ENCODE results near the gene TPR.
"Not testable (repeated sequence)": the region's sequence is repeated elsewhere in the genome, so short reads cannot be mapped to it uniquely, and the experiment has no call there.

TPR gene

GRCh38 chr1:186375152-186375928 lies at the start of gene TPR, which contains the start of gene ODR4:
Gene TPR, minus strand, starts transcription at chr1:186375253. Its CDS starts 225 bp downstream, at chr1:186375028.
Gene ODR4, plus strand, starts transcription at chr1:186375838. Its CDS starts 3,948 bp downstream, at chr1:186379786.
- DNase-seq = peak; percentile 99

- DNase-seq = no peak
These were observed 49.5 kb upstream of the TPR start for GRCh38 chr1:186424539-186424938.

- no peak for DNase-seq
These were observed 46.4 kb upstream of the TPR start for GRCh38 chr1:186421446-186421845.

GRCh38 chr1:186420923-186421322 lies 45.9 kb upstream of the TPR start:
- DNase-seq = no peak

GRCh38 chr1:186420311-186420710 lies 45.3 kb upstream of the TPR start:
- DNase-seq = no peak

- DNase-seq = no peak
These were observed 43.5 kb upstream of the TPR start for GRCh38 chr1:186418503-186418902.

- no peak for DNase-seq
These were observed 38.3 kb upstream of the TPR start for GRCh38 chr1:186413319-186413718.

- no peak for DNase-seq
These were observed 34.0 kb upstream of the TPR start for GRCh38 chr1:186409091-186409490.

GRCh38 chr1:186404454-186405051 lies 29.5 kb upstream of the TPR start:
- no peak for DNase-seq

- DNase-seq = no peak
These were observed 28.6 kb upstream of the TPR start for GRCh38 chr1:186403632-186404031.

GRCh38 chr1:186401446-186401845 lies 26.4 kb upstream of the TPR start:
- not testable (repeated sequence) for DNase-seq

- DNase-seq = not testable (repeated sequence)
These were observed 17.7 kb upstream of the TPR start for GRCh38 chr1:186392711-186393110.

- no peak for DNase-seq
These were observed 16.8 kb upstream of the TPR start for GRCh38 chr1:186391841-186392240.

- no peak for DNase-seq
These were observed 15.9 kb upstream of the TPR start for GRCh38 chr1:186390925-186391324.

GRCh38 chr1:186386725-186387383 lies 11.8 kb upstream of the TPR start:
- no peak for DNase-seq

GRCh38 chr1:186375929-186376319 lies 871 bp upstream of the TPR start:
- DNase-seq = no peak

GRCh38 chr1:186374303-186375151 lies 526 bp downstream of the TPR start:
- DNase-seq = peak; percentile 65

GRCh38 chr1:186347837-186348691 lies 27.0 kb downstream of the TPR start:
- DNase-seq = not testable (repeated sequence)

- DNase-seq = no peak
These were observed 34.3 kb downstream of the TPR start for GRCh38 chr1:186340772-186341171.

GRCh38 chr1:186337554-186337953 lies 37.5 kb downstream of the TPR start:
- DNase-seq = no peak

- no peak for DNase-seq
These were observed 44.3 kb downstream of the TPR start for GRCh38 chr1:186330758-186331157.

GRCh38 chr1:186327331-186327730 lies 47.7 kb downstream of the TPR start:
- no peak for DNase-seq
